GM04503 (cell line): ENCODE results near the gene APBB1IP.
"Not testable (repeated sequence)": the region's sequence is repeated elsewhere in the genome, so short reads cannot be mapped to it uniquely, and the experiment has no call there.

Source experiments
- DNase-seq: peaks from one replicate; pipeline ENCODE4 v3.0.0-alpha.2; 2012; ENCODE audit warnings: low read depth

The APBB1IP gene

GRCh38 chr10:26557641-26558014, 119.5 kb downstream of the APBB1IP start:
- DNase-seq: no peak

GRCh38 chr10:26566525-26567350, 128.6 kb downstream of the APBB1IP start:
- no peak for DNase-seq

GRCh38 chr10:26567351-26567721, 129.2 kb downstream of the APBB1IP start:
- DNase-seq: no peak

GRCh38 chr10:26571655-26572054, 133.5 kb downstream of the APBB1IP start:
- no peak for DNase-seq

GRCh38 chr10:26573674-26574073, 135.5 kb downstream of the APBB1IP start:
- no peak for DNase-seq

GRCh38 chr10:26574783-26575182, 136.6 kb downstream of the APBB1IP start:
- no peak for DNase-seq

- DNase-seq: not testable (repeated sequence)
These were observed 140.2 kb downstream of the APBB1IP start for GRCh38 chr10:26578371-26578770.

GRCh38 chr10:26579256-26580063, 141.3 kb downstream of the APBB1IP start:
- no peak for DNase-seq

- no peak for DNase-seq
These were observed 148.1 kb downstream of the APBB1IP start for GRCh38 chr10:26586211-26586610.

GRCh38 chr10:26588611-26589010, 150.5 kb downstream of the APBB1IP start:
- no peak for DNase-seq

- not testable (repeated sequence) for DNase-seq
These were observed 151.7 kb downstream of the APBB1IP start for GRCh38 chr10:26589813-26590212.

- no peak for DNase-seq
These were observed 155.8 kb downstream of the APBB1IP start for GRCh38 chr10:26593896-26594295.

- DNase-seq: not testable (repeated sequence)
These were observed 165.1 kb downstream of the APBB1IP start for GRCh38 chr10:26603283-26603682.

- not testable (repeated sequence) for DNase-seq
These were observed 166.4 kb downstream of the APBB1IP start for GRCh38 chr10:26604320-26605093.

GRCh38 chr10:26606389-26606877, 168.3 kb downstream of the APBB1IP start:
- DNase-seq: peak; percentile 3

GRCh38 chr10:26612151-26612915, 174.2 kb downstream of the APBB1IP start:
- DNase-seq: no peak
